ENCODE data around the gene RPL28. TPM values are rescaled to one million over a fixed set of nuclear protein-coding genes. Genes with fewer than 3 reads are reported as not detected.

The RPL28 gene
- total RNA-seq, 1 experiment from 2014 or later: 2,816 TPM

DNA sequence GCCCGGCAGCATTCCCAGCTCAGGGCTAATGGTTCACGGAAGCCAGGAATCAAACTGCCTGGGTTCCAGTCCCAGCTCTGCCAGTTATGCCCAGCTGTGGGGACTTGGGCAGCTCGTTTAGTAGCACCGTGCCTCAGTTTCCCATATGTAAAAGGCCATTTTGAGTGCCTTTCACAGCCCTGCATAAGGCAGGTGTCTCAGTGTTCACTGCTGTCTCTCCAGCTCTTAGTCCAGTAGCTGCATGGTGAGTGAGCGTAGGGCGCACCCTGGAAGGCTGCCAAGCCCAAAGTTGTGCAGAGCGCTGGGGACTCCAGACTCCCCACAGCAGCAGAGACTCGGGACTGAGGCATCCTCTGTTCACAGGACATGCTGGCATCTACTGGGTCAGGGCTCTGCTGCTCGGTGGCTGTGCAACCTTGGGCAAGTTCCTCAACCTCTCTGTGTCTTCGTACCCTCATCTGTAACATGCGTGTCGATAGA is 5.5 kb downstream of the RPL28 start:
- H3K4me3 Mint-ChIP-seq (ENCODE audit: unreplicated experiment): no peak overlapping the region
- no peaks in the 10 kb centered on the region for H3K27me3 Mint-ChIP-seq (ENCODE audit: insufficient read depth, unreplicated experiment)
- CTCF ChIA-PET: interaction anchor here (0.6 to 3.2 kb wide), 5 partner anchors 27 to 1673 kb away, joined by 3 to 21 read pairs (median 3); no protein-coding TSS in a partner anchor
- intact Hi-C loops (cut with micrococcal nuclease): no loop called here
- no peaks in the 10 kb centered on the region for H3K9me3 Mint-ChIP-seq (ENCODE audit: unreplicated experiment)
- peaks cover 64% of the 10 kb centered on the region for H3K36me3 Mint-ChIP-seq (ENCODE audit: insufficient read depth, unreplicated experiment)
- POLR2A ChIA-PET: interaction anchor here (0.6 to 7.2 kb wide), 5 partner anchors 9 to 134 kb away, joined by 3 to 57 read pairs (median 5); partner anchors contain the start of genes ISOC2 and UBE2S
- H3K27ac Mint-ChIP-seq (ENCODE audit: low read depth, unreplicated experiment): peak overlapping the region; percentile 32
- DNase-seq (ENCODE audit: unreplicated experiment): peak; percentile 47
- TF ChIP-seq, protein P1, sequence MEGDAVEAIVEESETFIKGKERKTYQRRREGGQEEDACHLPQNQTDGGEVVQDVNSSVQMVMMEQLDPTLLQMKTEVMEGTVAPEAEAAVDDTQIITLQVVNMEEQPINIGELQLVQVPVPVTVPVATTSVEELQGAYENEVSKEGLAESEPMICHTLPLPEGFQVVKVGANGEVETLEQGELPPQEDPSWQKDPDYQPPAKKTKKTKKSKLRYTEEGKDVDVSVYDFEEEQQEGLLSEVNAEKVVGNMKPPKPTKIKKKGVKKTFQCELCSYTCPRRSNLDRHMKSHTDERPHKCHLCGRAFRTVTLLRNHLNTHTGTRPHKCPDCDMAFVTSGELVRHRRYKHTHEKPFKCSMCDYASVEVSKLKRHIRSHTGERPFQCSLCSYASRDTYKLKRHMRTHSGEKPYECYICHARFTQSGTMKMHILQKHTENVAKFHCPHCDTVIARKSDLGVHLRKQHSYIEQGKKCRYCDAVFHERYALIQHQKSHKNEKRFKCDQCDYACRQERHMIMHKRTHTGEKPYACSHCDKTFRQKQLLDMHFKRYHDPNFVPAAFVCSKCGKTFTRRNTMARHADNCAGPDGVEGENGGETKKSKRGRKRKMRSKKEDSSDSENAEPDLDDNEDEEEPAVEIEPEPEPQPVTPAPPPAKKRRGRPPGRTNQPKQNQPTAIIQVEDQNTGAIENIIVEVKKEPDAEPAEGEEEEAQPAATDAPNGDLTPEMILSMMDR (IDR thresholded peaks at IDR 0.05; ENCODE audit: unreplicated experiment): no peak
- peaks cover 21% of the 10 kb centered on the region for H3K4me1 Mint-ChIP-seq (ENCODE audit: insufficient read depth, unreplicated experiment)
- no TSS peak for BruUV-seq (replicated peaks)

DNA sequence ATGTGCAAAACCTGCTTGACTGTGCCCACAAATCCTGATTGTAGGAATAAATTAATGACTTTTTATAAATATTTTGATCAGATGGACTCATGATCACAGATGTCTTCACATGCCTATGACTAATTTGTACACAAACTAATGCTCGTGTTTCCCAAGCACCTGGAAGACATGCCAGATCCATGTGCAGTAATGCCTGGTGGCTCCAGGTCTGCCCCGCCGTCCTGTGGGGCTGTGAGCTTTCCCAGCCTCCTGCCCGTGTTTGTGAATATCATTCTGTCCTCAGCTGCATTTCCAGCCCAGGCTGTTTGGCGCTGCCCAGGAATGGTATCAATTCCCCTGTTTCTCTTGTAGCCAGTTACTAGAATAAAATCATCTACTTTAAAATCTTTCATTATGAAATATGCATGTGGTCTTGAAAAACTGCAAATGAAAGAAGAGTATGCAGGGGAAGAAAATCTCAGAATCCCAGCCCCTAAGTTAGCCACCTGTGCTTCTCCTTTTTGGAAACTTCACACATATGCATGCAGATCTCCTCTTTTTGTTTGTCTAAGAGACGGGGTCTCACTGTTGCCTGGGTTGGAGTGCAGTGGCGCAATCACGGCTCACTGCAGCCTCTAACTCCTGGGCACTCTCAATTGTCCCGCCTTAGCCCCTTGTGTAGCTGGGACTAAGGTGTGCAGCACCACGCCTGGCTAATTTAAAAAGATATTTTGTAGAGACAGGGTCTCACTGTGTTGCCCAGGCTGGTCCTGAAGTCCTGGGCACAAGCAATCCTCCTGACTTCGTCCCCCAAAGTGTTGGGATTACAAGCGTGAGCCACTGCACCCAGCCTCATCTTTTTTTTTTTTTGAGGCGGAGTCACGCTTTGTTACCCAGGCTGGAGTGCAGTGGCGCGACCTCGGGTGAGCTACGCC is 6.2 kb downstream of the RPL28 start:
- Mint-ChIP-seq H3K36me3 (ENCODE audit: insufficient read depth, unreplicated experiment) (peaks cover 57% of the 10 kb centered on the region), H3K4me3 (ENCODE audit: unreplicated experiment) (no peak overlapping the region)
- CTCF ChIA-PET: interaction anchor here (0.6 to 3.2 kb wide), 4 partner anchors 26 to 221 kb away, joined by 3 to 21 read pairs (median 4); no protein-coding TSS in a partner anchor

DNA sequence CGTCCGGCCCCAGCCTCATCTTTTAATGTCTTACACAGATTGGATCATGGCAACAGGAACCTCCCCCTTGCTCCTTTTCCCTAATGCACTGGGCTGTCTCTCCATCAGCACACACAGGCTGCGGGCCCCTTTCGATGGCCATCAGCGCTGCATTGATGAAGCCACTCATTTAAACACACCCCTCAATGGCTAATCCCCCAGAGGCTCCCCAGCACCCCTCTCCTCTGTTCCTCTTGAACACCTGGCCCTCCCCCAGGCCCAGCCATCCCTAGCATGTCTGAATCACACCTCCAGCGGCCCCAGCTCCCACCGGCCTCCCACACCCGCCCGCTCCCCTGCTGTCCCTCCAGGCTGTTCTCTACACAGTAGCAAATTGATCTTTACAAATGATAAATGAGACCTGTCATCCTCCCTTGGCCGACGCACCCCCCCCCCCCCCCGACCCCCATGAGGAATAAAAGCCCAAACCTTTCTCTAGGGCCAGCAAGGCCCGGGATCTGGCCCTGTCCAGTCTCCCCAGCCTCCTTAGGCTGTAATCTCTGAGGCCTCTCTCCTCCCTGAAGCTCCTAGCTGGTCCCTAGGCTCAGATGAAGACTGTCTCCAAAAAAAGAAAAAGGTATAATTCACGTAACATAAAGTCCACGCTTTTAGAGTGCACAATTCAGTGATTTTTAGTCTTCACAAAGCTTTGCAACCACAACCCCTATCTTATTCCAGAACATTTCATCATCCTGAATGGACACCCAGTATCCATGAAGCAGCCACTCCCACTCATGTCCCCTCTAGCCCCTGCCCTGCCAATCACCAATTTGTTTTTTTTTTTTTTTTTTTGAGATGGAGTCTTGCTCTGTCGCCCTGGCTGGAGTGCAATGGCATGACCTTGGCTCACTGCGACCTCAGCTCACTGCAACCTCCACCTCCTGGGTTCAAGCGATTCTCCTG is 7.4 kb downstream of the RPL28 start:
- TF ChIP-seq, protein P1 (IDR thresholded peaks at IDR 0.05; ENCODE audit: unreplicated experiment): no peak
- no peak overlapping the region for H3K4me3 Mint-ChIP-seq (ENCODE audit: unreplicated experiment)
- DNase-seq (ENCODE audit: unreplicated experiment): no peak
- ChIA-PET CTCF (interaction anchor here (0.6 to 2.2 kb wide), 5 partner anchors 91 to 503 kb away, joined by 3 to 8 read pairs (median 4); no protein-coding TSS in a partner anchor), POLR2A (interaction anchor here (0.6 to 7.2 kb wide), 8 partner anchors 14 to 258 kb away, joined by 3 to 57 read pairs (median 3); partner anchors contain the start of genes PPP6R1 and UBE2S)
- no peak overlapping the region for H3K27ac Mint-ChIP-seq (ENCODE audit: low read depth, unreplicated experiment)
- H3K27me3 Mint-ChIP-seq (ENCODE audit: insufficient read depth, unreplicated experiment): no peaks in the 10 kb centered on the region
- no peaks in the 10 kb centered on the region for H3K9me3 Mint-ChIP-seq (ENCODE audit: unreplicated experiment)
- H3K4me1 Mint-ChIP-seq (ENCODE audit: insufficient read depth, unreplicated experiment): peaks cover 21% of the 10 kb centered on the region
- H3K36me3 Mint-ChIP-seq (ENCODE audit: insufficient read depth, unreplicated experiment): peaks cover 46% of the 10 kb centered on the region
- intact Hi-C loops (cut with micrococcal nuclease): no loop called here
- BruUV-seq (replicated peaks): no TSS peak

More for the DNA sequence above, 6.2 kb downstream of the RPL28 start:
- Mint-ChIP-seq H3K4me1 (ENCODE audit: insufficient read depth, unreplicated experiment) (peaks cover 21% of the 10 kb centered on the region), H3K27ac (ENCODE audit: low read depth, unreplicated experiment) (no peak overlapping the region), H3K9me3 (ENCODE audit: unreplicated experiment) (no peaks in the 10 kb centered on the region), H3K27me3 (ENCODE audit: insufficient read depth, unreplicated experiment) (no peaks in the 10 kb centered on the region)
- intact Hi-C loops (cut with micrococcal nuclease): no loop called here
- peak; percentile 74 for DNase-seq (ENCODE audit: unreplicated experiment)
- POLR2A ChIA-PET: interaction anchor here (0.9 to 7.2 kb wide), 5 partner anchors 8 to 256 kb away, joined by 3 to 57 read pairs (median 3); partner anchors contain the start of genes UBE2S and ZNF579
- BruUV-seq (replicated peaks): no TSS peak
- TF ChIP-seq, protein P1 (IDR thresholded peaks at IDR 0.05; ENCODE audit: unreplicated experiment): no peak
